Measurements from ENCODE around the gene MRM3.
"Not testable (repeated sequence)": the region's sequence is repeated elsewhere in the genome, so short reads cannot be mapped to it uniquely, and the experiment has no call there.

- TF ChIP-seq CTCF, POLR2A (IDR thresholded peaks at IDR 0.05): not testable (repeated sequence)
These were observed 8.0 kb downstream of the MRM3 start for GRCh38 chr17:789931-790873.
